GM23248 (cell line): ENCODE measurements around the gene MAML3.

Experiments used
- EZH2 ChIP-seq: fragments of 200-600 bp; sonication (generic); IDR thresholded peaks from 2 replicates; pipeline ENCODE4 v1.6.1; 2018; ENCODE audit warnings: antibody characterized with exemption, mild to moderate bottlenecking; ENCODE audit not compliant: insufficient read depth, poor library complexity, severe bottlenecking
- EZH2phosphoT487 ChIP-seq: fragments of 200-600 bp; sonication (generic); IDR thresholded peaks from 2 replicates; pipeline ENCODE4 v1.6.1; 2018; ENCODE audit warnings: antibody characterized with exemption, moderate library complexity, mild to moderate bottlenecking, low read depth; ENCODE audit not compliant: insufficient read depth

DNA sequence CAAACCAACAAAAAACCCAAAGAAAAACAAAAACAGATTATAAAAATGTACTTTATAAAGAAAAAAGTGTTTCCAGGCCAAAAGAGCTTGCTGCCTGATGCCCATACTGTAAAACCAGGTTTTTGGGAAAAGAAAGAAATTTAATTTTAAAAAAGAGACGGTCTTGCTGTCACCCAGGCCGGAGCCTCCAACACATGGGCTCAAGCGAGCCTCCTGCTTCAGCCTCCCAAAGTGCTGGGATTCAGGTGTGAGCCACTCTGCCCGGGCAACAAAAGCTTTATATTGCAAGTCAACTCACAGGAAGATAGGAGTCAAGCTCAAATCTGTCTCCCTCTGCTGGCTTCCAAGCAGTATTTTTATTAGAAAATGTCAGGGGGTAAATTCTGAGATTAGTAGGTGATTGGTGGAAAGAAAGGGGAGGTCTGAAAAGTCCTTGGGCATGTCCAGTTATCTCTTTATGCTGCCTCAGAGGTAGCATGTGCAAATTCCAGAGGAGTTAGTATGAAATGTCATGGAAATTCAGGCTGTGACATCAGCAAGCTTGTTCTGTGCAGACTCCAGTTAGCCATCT, 449.0 kb downstream of the MAML3 start:
- TF ChIP-seq EZH2 (no peak), EZH2phosphoT487 (no peak)
